ENCODE data around the gene PTPRR. TPM values are rescaled to one million over a fixed set of nuclear protein-coding genes. Genes with fewer than 3 reads are reported as not detected.
A peak's percentile ranks its signal among the peaks of the same experiment; 100 is the strongest.

PTPRR gene
- total and polyA plus RNA-seq, 4 donors, result 0.02 to 0.08 TPM; not detected in 2

DNA sequence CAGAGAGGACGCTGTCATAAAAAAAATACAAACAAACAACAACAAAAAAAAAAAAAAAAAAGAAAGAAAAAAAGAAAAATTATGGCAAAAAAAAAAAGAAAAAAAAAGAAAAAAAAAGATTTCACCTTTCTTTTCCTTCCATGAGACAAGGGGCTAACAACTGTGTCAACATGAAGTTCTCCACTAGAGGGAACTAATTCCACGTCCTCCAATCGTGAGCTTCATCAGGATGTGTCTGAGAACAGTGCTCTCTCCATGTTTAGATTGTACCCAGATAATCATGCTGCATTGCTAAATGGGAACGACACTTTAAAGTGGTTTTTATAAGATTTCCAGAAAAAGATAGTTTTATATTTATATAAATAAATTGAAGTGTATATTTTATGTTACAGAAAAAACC, 187.2 kb downstream of the PTPRR start:
- no peak overlapping the region for H3K9ac ChIP-seq (ENCODE audit: low read depth in 1 of 2, low read length in 2 of 2)
- H3K27ac ChIP-seq (ENCODE audit: low read depth in 1 of 2, low read length in 2 of 2), result no peak overlapping the region
- 4% methylated on average over 4 of the region's 4 CpGs for WGBS
- no peaks in the 10 kb centered on the region for H3K36me3 ChIP-seq (ENCODE audit: control insufficient read depth in 4 of 4, insufficient read depth in 3 of 4, low read depth in 1 of 4, low read length in 3 of 4)
- no peaks in the 10 kb centered on the region for H3K27me3 ChIP-seq (ENCODE audit: control insufficient read depth in 4 of 4, insufficient read depth in 4 of 4, low read length in 3 of 4)
- H3K9me3 ChIP-seq (ENCODE audit: control insufficient read depth in 4 of 4, low read length in 3 of 4), result no peaks in the 10 kb centered on the region
- DNase-seq (ENCODE audit: low spot score), result no peak
- no peak overlapping the region for H3K4me3 ChIP-seq (ENCODE audit: low read depth in 1 of 3, low read length in 3 of 3)
- H3K4me1 ChIP-seq (ENCODE audit: control insufficient read depth in 4 of 4, insufficient read depth in 4 of 4, low read length in 3 of 4), result no peaks in the 10 kb centered on the region
- TF ChIP-seq FOXA1 (IDR thresholded peaks at IDR 0.05), result peak; percentile 33
- peak; percentile 87 for TF ChIP-seq RAD21 (IDR thresholded peaks at IDR 0.05)
- TF ChIP-seq EGR1 (IDR thresholded peaks at IDR 0.05; ENCODE audit: low read depth in 2 of 2), result no peak
- TF ChIP-seq, protein P1, sequence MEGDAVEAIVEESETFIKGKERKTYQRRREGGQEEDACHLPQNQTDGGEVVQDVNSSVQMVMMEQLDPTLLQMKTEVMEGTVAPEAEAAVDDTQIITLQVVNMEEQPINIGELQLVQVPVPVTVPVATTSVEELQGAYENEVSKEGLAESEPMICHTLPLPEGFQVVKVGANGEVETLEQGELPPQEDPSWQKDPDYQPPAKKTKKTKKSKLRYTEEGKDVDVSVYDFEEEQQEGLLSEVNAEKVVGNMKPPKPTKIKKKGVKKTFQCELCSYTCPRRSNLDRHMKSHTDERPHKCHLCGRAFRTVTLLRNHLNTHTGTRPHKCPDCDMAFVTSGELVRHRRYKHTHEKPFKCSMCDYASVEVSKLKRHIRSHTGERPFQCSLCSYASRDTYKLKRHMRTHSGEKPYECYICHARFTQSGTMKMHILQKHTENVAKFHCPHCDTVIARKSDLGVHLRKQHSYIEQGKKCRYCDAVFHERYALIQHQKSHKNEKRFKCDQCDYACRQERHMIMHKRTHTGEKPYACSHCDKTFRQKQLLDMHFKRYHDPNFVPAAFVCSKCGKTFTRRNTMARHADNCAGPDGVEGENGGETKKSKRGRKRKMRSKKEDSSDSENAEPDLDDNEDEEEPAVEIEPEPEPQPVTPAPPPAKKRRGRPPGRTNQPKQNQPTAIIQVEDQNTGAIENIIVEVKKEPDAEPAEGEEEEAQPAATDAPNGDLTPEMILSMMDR (IDR thresholded peaks at IDR 0.05; ENCODE audit: low read depth, low read length, missing input control), result peak; percentile 63
- TF ChIP-seq FOXA2 (IDR thresholded peaks at IDR 0.05), result peak; percentile 74

DNA sequence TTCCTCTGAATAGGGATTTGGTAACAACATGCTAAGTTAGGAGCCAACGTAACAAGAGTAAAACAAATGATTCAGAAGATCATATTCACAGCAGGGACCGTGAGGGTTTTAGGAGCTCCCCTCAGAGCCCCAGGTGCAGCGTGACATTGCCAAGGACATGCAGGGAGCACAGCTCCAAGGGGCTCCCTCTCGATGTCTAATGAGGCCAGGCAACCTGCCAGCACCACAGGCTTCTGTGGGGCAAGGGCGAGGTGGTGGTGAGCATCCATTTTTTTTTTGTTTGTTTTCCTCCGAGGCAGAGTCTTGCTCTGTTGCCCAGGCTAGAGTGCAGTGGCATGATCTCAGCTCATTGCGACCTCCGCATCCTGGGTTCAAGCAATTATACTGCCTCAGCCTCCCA, 188.3 kb downstream of the PTPRR start:
- 69% methylated on average over 8 of the region's 8 CpGs for WGBS
- no peak for DNase-seq (ENCODE audit: low spot score)
- TF ChIP-seq RAD21 (IDR thresholded peaks at IDR 0.05) (no peak), TAF1 (conservative IDR thresholded peaks at IDR 0.05) (no peak), YY1 (IDR thresholded peaks at IDR 0.05) (no peak), HNF4A (conservative IDR thresholded peaks at IDR 0.05) (no peak), GABPA (IDR thresholded peaks at IDR 0.05 in 1 of 2, conservative IDR thresholded peaks at IDR 0.05 in 1 of 2) (no peak)
- TF ChIP-seq, protein P2, sequence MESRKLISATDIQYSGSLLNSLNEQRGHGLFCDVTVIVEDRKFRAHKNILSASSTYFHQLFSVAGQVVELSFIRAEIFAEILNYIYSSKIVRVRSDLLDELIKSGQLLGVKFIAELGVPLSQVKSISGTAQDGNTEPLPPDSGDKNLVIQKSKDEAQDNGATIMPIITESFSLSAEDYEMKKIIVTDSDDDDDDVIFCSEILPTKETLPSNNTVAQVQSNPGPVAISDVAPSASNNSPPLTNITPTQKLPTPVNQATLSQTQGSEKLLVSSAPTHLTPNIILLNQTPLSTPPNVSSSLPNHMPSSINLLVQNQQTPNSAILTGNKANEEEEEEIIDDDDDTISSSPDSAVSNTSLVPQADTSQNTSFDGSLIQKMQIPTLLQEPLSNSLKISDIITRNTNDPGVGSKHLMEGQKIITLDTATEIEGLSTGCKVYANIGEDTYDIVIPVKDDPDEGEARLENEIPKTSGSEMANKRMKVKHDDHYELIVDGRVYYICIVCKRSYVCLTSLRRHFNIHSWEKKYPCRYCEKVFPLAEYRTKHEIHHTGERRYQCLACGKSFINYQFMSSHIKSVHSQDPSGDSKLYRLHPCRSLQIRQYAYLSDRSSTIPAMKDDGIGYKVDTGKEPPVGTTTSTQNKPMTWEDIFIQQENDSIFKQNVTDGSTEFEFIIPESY (IDR thresholded peaks at IDR 0.05), result no peak
- Histone ChIP-seq H3K27me3 (ENCODE audit: control insufficient read depth in 4 of 4, insufficient read depth in 4 of 4, low read length in 3 of 4) (no peaks in the 10 kb centered on the region), H3K36me3 (ENCODE audit: control insufficient read depth in 4 of 4, insufficient read depth in 3 of 4, low read depth in 1 of 4, low read length in 3 of 4) (no peaks in the 10 kb centered on the region), H3K9me3 (ENCODE audit: control insufficient read depth in 4 of 4, low read length in 3 of 4) (no peaks in the 10 kb centered on the region), H3K4me3 (ENCODE audit: low read depth in 1 of 3, low read length in 3 of 3) (no peak overlapping the region), H3K9ac (ENCODE audit: low read depth in 1 of 2, low read length in 2 of 2) (no peak overlapping the region), H3K4me1 (ENCODE audit: control insufficient read depth in 4 of 4, insufficient read depth in 4 of 4, low read length in 3 of 4) (no peaks in the 10 kb centered on the region), H3K27ac (ENCODE audit: low read depth in 1 of 2, low read length in 2 of 2) (no peak overlapping the region)

DNA sequence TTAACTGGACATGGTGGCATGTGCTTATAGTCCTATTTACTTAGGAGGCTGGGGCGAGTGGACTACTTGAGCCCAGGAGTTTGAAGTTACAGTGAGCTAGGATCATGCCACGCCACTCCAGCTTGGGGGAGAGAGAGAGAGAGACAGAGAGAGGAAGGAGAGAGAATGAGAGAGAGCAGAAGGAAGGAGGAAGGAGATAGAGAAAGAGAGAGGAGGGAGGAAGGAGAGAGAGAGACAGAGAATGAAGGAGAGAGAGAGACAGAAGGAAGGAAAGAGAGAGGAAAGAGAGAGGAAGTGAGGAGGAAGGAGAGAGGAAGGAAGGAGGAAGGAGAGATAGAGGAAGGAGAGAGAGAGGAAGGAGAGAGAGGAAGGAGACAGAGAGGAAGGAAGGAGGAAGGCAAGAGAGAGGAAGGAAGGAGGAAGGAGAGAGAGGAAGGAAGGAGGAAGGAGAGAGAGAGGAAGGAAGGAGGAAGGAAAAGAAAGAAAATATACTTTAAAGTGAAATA, 189.8 kb downstream of the PTPRR start:
- H3K9ac ChIP-seq (ENCODE audit: low read depth in 1 of 2, low read length in 2 of 2), result no peak overlapping the region
- TF ChIP-seq RAD21 (IDR thresholded peaks at IDR 0.05), result no peak
- no peak for TF ChIP-seq FOXA1 (IDR thresholded peaks at IDR 0.05)
- TF ChIP-seq, protein P3, sequence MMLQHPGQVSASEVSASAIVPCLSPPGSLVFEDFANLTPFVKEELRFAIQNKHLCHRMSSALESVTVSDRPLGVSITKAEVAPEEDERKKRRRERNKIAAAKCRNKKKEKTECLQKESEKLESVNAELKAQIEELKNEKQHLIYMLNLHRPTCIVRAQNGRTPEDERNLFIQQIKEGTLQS (IDR thresholded peaks at IDR 0.05), result no peak
- no peak for TF ChIP-seq YY1 (IDR thresholded peaks at IDR 0.05)
- no peak for DNase-seq (ENCODE audit: low spot score)
- no peak overlapping the region for H3K4me3 ChIP-seq (ENCODE audit: low read depth in 1 of 3, low read length in 3 of 3)
- WGBS, result 78% methylated on average over 2 of the region's 2 CpGs
- no peak overlapping the region for H3K27ac ChIP-seq (ENCODE audit: low read depth in 1 of 2, low read length in 2 of 2)
- H3K4me1 ChIP-seq (ENCODE audit: control insufficient read depth in 4 of 4, insufficient read depth in 4 of 4, low read length in 3 of 4), result no peaks in the 10 kb centered on the region
- no peaks in the 10 kb centered on the region for H3K9me3 ChIP-seq (ENCODE audit: control insufficient read depth in 4 of 4, low read length in 3 of 4)
- no peaks in the 10 kb centered on the region for H3K36me3 ChIP-seq (ENCODE audit: control insufficient read depth in 4 of 4, insufficient read depth in 3 of 4, low read depth in 1 of 4, low read length in 3 of 4)
- no peaks in the 10 kb centered on the region for H3K27me3 ChIP-seq (ENCODE audit: control insufficient read depth in 4 of 4, insufficient read depth in 4 of 4, low read length in 3 of 4)

Measured in liver (tissue), 9 donors.